Aorta (tissue), 5 donors: Measurements from ENCODE around the gene KRTAP6-2. TPM values are rescaled to one million over a fixed set of nuclear protein-coding genes. Genes with fewer than 3 reads are reported as not detected.

Experiments
- ATAC-seq: fragments of 200-7000 bp; cut with Tn5 transposase; one replicate; pipeline ENCODE4 v1.9.1; 2022; ENCODE audit warnings: moderate library complexity; ENCODE audit not compliant: low FRiP score
- DNase-seq, 2 donors: peaks; one replicate each; pipeline ENCODE4 v3.0.0-alpha.2; 2020
- H3K27ac ChIP-seq, 2 donors: one replicate each; pipeline ENCODE4 v1.5.1; 2013; ENCODE audit warnings: low read length in 2 of 2, mild to moderate bottlenecking in 2 of 2, moderate library complexity in 2 of 2, control low read depth in 1 of 2, inconsistent platforms in 1 of 2, low read depth in 1 of 2
- H3K27me3 ChIP-seq, 2 donors: one replicate each; pipeline ENCODE4 v1.6.1; 2013; ENCODE audit warnings: control low read depth in 1 of 2, low read length in 1 of 2, mild to moderate bottlenecking in 1 of 2, moderate library complexity in 1 of 2; ENCODE audit not compliant: insufficient read depth in 2 of 2, control insufficient read depth in 1 of 2
- H3K36me3 ChIP-seq, 2 donors: one replicate each; pipeline ENCODE4 v1.6.1; 2013; ENCODE audit warnings: control low read depth in 1 of 2, low read length in 1 of 2, mild to moderate bottlenecking in 1 of 2; ENCODE audit not compliant: insufficient read depth in 2 of 2, control insufficient read depth in 1 of 2
- H3K4me1 ChIP-seq, 2 donors: one replicate each; pipeline ENCODE4 v1.6.1; 2013; ENCODE audit warnings: low read length in 2 of 2, control low read depth in 1 of 2, mild to moderate bottlenecking in 1 of 2, moderate library complexity in 1 of 2; ENCODE audit not compliant: insufficient read depth in 2 of 2, control insufficient read depth in 1 of 2
- H3K4me3 ChIP-seq, 2 donors: one replicate each; pipeline ENCODE4 v1.5.1; 2013; ENCODE audit warnings: low read length in 2 of 2, control low read depth in 1 of 2, mild to moderate bottlenecking in 1 of 2
- H3K9me3 ChIP-seq: one replicate; pipeline ENCODE4 v1.6.1; 2013; ENCODE audit warnings: mild to moderate bottlenecking, low read length; ENCODE audit not compliant: control insufficient read depth
- WGBS, 2 donors: extraction: QIAGEN DNeasy Blood & Tissue Kit; methylation state at CpG; one replicate each; pipeline ENCODE4 v1.1.7; 2013; 5-methylcytosine and 5-hydroxymethylcytosine counted together
- intact Hi-C, 2 donors: fragments of 100-400 bp; cut with DNase I; formaldehyde crosslinking; loops; one replicate each; pipeline versions ENCODE4 v1.14.2 to v1.15.0; 2022
- polyA plus RNA-seq, 2 donors: library from polyadenylated mRNA; stranded (reverse); fragments of 200-250 nt; gene quantifications; one replicate each; pipeline ENCODE4 v1.2.3, GENCODE V29; 2013
- total RNA-seq, 2 donors: library from RNA; stranded (reverse); fragmentation: NEBNext Ultra II Directional; extraction: Animal tissue kit (Norgen Biotek cat#: 25700); gene quantifications; one replicate each; pipeline ENCODE4 v1.2.1, GENCODE V29; 2021
- donor health status: healthy with polysubstance abuse.
- donor health status: Bipolar disorder and iron deficiency.
- donor health status: DM: no; HTN: no; CAD: no.
- donor health status: DM: no; HTN: no; CAD: no.
- donor health status: DM: yes; HTN: yes; CAD: no.

KRTAP6-2 gene
- total and polyA plus RNA-seq, 4 donors, result not detected

GRCh38 chr21:30620522-30620921 lies 21.8 kb upstream of the KRTAP6-2 start, which contains the start of gene KRTAP20-4:
Gene KRTAP20-4, plus strand, starts transcription at chr21:30620627.
- DNase-seq (no peak), ATAC-seq (no peak)
- Histone ChIP-seq H3K4me3 (no peak within 1 kb of the TSS), H3K4me1 (no peaks in the 10 kb centered on the region), H3K27me3 (no peaks in the 10 kb centered on the region), H3K36me3 (no peaks in the 10 kb centered on the region), H3K27ac (no peak within 1 kb of the TSS), H3K9me3 (peaks cover 2% of the 10 kb centered on the region)
- 87 to 89% methylated on average over 3 of the region's 3 CpGs for WGBS, 2 donors
- intact Hi-C loops, result no loop called here

- H3K4me1 ChIP-seq, result no peaks in the 10 kb centered on the region
- intact Hi-C loops, result no loop called here
- H3K27ac ChIP-seq, result no peak overlapping the region
- ATAC-seq, result no peak
- H3K4me3 ChIP-seq, result no peak overlapping the region
- no peaks in the 10 kb centered on the region for H3K36me3 ChIP-seq
- no peak for DNase-seq
- peaks cover 2% of the 10 kb centered on the region for H3K9me3 ChIP-seq
- no peaks in the 10 kb centered on the region for H3K27me3 ChIP-seq
Measured at GRCh38 chr21:30620080-30620479, 21.4 kb upstream of the KRTAP6-2 start.

GRCh38 chr21:30616125-30616524 lies 17.4 kb upstream of the KRTAP6-2 start, which contains the start of gene KRTAP20-1:
Gene KRTAP20-1, plus strand, starts transcription at chr21:30616425. Its CDS starts 30 bp downstream, at chr21:30616455.
- no peaks in the 10 kb centered on the region for H3K27me3 ChIP-seq
- no peak within 1 kb of the TSS for H3K4me3 ChIP-seq
- intact Hi-C loops, result no loop called here
- H3K9me3 ChIP-seq, result no peaks in the 10 kb centered on the region
- H3K27ac ChIP-seq, result no peak within 1 kb of the TSS
- WGBS, 2 donors, result 59 to 68% methylated on average over 2 of the region's 2 CpGs
- no peaks in the 10 kb centered on the region for H3K4me1 ChIP-seq
- DNase-seq (no peak), ATAC-seq (no peak)
- no peaks in the 10 kb centered on the region for H3K36me3 ChIP-seq

GRCh38 chr21:30615199-30615598 lies 16.5 kb upstream of the KRTAP6-2 start:
- no peak overlapping the region for H3K27ac ChIP-seq
- intact Hi-C loops, result no loop called here
- H3K4me3 ChIP-seq, result no peak overlapping the region
- no peaks in the 10 kb centered on the region for H3K27me3 ChIP-seq
- ATAC-seq (no peak), DNase-seq (no peak)
- no peaks in the 10 kb centered on the region for H3K9me3 ChIP-seq
- H3K4me1 ChIP-seq, result no peaks in the 10 kb centered on the region
- no peaks in the 10 kb centered on the region for H3K36me3 ChIP-seq

- Histone ChIP-seq H3K9me3 (no peaks in the 10 kb centered on the region), H3K27ac (no peak within 1 kb of the TSS), H3K36me3 (no peaks in the 10 kb centered on the region), H3K4me1 (no peaks in the 10 kb centered on the region), H3K4me3 (no peak within 1 kb of the TSS), H3K27me3 (no peaks in the 10 kb centered on the region)
- intact Hi-C loops, result no loop called here
- DNase-seq, result no peak
- WGBS, 2 donors, result 66 to 68% methylated on average over 2 of the region's 2 CpGs
- no peak for ATAC-seq
Measured at GRCh38 chr21:30613836-30614235, 15.1 kb upstream of the KRTAP6-2 start, which contains the start of gene KRTAP6-1. Gene KRTAP6-1, minus strand, starts transcription at chr21:30613930. Its CDS starts 26 bp downstream, at chr21:30613904.

GRCh38 chr21:30612132-30612531 lies 13.4 kb upstream of the KRTAP6-2 start:
- Histone ChIP-seq H3K27ac (no peak overlapping the region), H3K4me3 (no peak overlapping the region), H3K4me1 (no peaks in the 10 kb centered on the region), H3K36me3 (no peaks in the 10 kb centered on the region), H3K9me3 (no peaks in the 10 kb centered on the region), H3K27me3 (no peaks in the 10 kb centered on the region)
- ATAC-seq (no peak), DNase-seq (no peak)
- intact Hi-C loops, result no loop called here
- WGBS, 2 donors, result 68 to 72% methylated on average over 2 of the region's 2 CpGs

- DNase-seq, result no peak
- 94 to 96% methylated on average over 2 of the region's 2 CpGs for WGBS, 2 donors
- H3K4me1 ChIP-seq, result no peaks in the 10 kb centered on the region
- peak; percentile 52 for ATAC-seq
- no peak overlapping the region for H3K27ac ChIP-seq
- H3K36me3 ChIP-seq, result no peaks in the 10 kb centered on the region
- H3K27me3 ChIP-seq, result no peaks in the 10 kb centered on the region
- intact Hi-C loops, result no loop called here
- H3K9me3 ChIP-seq, result peaks cover 3% of the 10 kb centered on the region
- H3K4me3 ChIP-seq, result no peak overlapping the region
Measured at GRCh38 chr21:30605968-30606367, 7.3 kb upstream of the KRTAP6-2 start.

GRCh38 chr21:30600787-30601186 lies 2.1 kb upstream of the KRTAP6-2 start, which contains the start of gene KRTAP22-1:
Gene KRTAP22-1, plus strand, starts transcription at chr21:30601087.
- 32 to 47% methylated on average over 1 of the region's 1 CpG for WGBS, 2 donors

GRCh38 chr21:30592140-30592539 lies 6.6 kb downstream of the KRTAP6-2 start, which contains the start of gene KRTAP6-3:
Gene KRTAP6-3, plus strand, starts transcription at chr21:30592440. Its CDS starts 6 bp downstream, at chr21:30592446.
- WGBS, 2 donors, result 95 to 98% methylated on average over 4 of the region's 4 CpGs
- Histone ChIP-seq H3K4me3 (no peak within 1 kb of the TSS), H3K36me3 (no peaks in the 10 kb centered on the region), H3K9me3 (no peaks in the 10 kb centered on the region), H3K27ac (no peak within 1 kb of the TSS), H3K27me3 (no peaks in the 10 kb centered on the region), H3K4me1 (no peaks in the 10 kb centered on the region)
- no peak for ATAC-seq
- no peak for DNase-seq
- intact Hi-C loops, result no loop called here

More at GRCh38 chr21:30600787-30601186, 2.1 kb upstream of the KRTAP6-2 start, which contains the start of gene KRTAP22-1:
- intact Hi-C loops, result no loop called here
- Histone ChIP-seq H3K27me3 (no peaks in the 10 kb centered on the region), H3K4me1 (no peaks in the 10 kb centered on the region), H3K36me3 (no peaks in the 10 kb centered on the region), H3K27ac (no peak within 1 kb of the TSS), H3K9me3 (peaks cover 3% of the 10 kb centered on the region), H3K4me3 (no peak within 1 kb of the TSS)
- DNase-seq (no peak), ATAC-seq (no peak)
